ENCODE results near the gene LAMTOR3.

LAMTOR3 gene

GRCh38 chr4:99894161-99894997 is at the start of gene LAMTOR3:
Gene LAMTOR3, minus strand, starts transcription at chr4:99894427. Its CDS starts 464 bp downstream, at chr4:99893963.
- H3K4me1 ChIP-seq (ENCODE audit: control insufficient read depth in 5 of 5, insufficient read depth in 5 of 5, low read length in 5 of 5): peaks cover 5 to 23% (median 21%) of the 10 kb centered on the region in 5 donors
- peak within 1 kb of the TSS; percentile 58 to 96 (median 93) for H3K9ac ChIP-seq (ENCODE audit: low read length in 5 of 5)
- H3K9me3 ChIP-seq (ENCODE audit: control insufficient read depth in 5 of 5, low read length in 5 of 5): no peaks in the 10 kb centered on the region
- no peaks in the 10 kb centered on the region for H3K27me3 ChIP-seq (ENCODE audit: control insufficient read depth in 5 of 5, insufficient read depth in 4 of 5, low read length in 5 of 5)
- H3K36me3 ChIP-seq (ENCODE audit: control insufficient read depth in 5 of 5, insufficient read depth in 5 of 5, low read length in 5 of 5): peaks cover 0 to 14% (median 4%) of the 10 kb centered on the region in 5 donors
- peak within 1 kb of the TSS; percentile 84 for H3K27ac ChIP-seq (ENCODE audit: low read depth, low read length)
- peak within 1 kb of the TSS; percentile 95 to 100 (median 96) for H3K4me3 ChIP-seq (ENCODE audit: low read depth in 1 of 5, low read length in 5 of 5)

GRCh38 chr4:99938243-99938753 is 44.1 kb upstream of the LAMTOR3 start:
- peaks cover 0 to 9% (median 0%) of the 10 kb centered on the region in 5 donors for H3K36me3 ChIP-seq (ENCODE audit: control insufficient read depth in 5 of 5, insufficient read depth in 5 of 5, low read length in 5 of 5)
- H3K27me3 ChIP-seq (ENCODE audit: control insufficient read depth in 5 of 5, insufficient read depth in 4 of 5, low read length in 5 of 5): no peaks in the 10 kb centered on the region
- H3K9ac ChIP-seq (ENCODE audit: low read length in 5 of 5): no peak overlapping the region
- no peak overlapping the region for H3K4me3 ChIP-seq (ENCODE audit: low read depth in 1 of 5, low read length in 5 of 5)
- H3K27ac ChIP-seq (ENCODE audit: low read depth, low read length): no peak overlapping the region
- H3K4me1 ChIP-seq (ENCODE audit: control insufficient read depth in 5 of 5, insufficient read depth in 5 of 5, low read length in 5 of 5): no peaks in the 10 kb centered on the region
- peaks cover 5 to 23% (median 16%) of the 10 kb centered on the region in 5 donors for H3K9me3 ChIP-seq (ENCODE audit: control insufficient read depth in 5 of 5, low read length in 5 of 5)

- Histone ChIP-seq H3K4me3 (ENCODE audit: low read depth in 1 of 5, low read length in 5 of 5) (no peak overlapping the region), H3K27ac (ENCODE audit: low read depth, low read length) (no peak overlapping the region), H3K9ac (ENCODE audit: low read length in 5 of 5) (no peak overlapping the region), H3K9me3 (ENCODE audit: control insufficient read depth in 5 of 5, low read length in 5 of 5) (peaks cover 5 to 25% (median 16%) of the 10 kb centered on the region in 5 donors), H3K36me3 (ENCODE audit: control insufficient read depth in 5 of 5, insufficient read depth in 5 of 5, low read length in 5 of 5) (peaks cover 0 to 9% (median 0%) of the 10 kb centered on the region in 5 donors), H3K4me1 (ENCODE audit: control insufficient read depth in 5 of 5, insufficient read depth in 5 of 5, low read length in 5 of 5) (no peaks in the 10 kb centered on the region), H3K27me3 (ENCODE audit: control insufficient read depth in 5 of 5, insufficient read depth in 4 of 5, low read length in 5 of 5) (no peaks in the 10 kb centered on the region)
Observed at GRCh38 chr4:99934891-99935290, 40.7 kb upstream of the LAMTOR3 start.

GRCh38 chr4:99927566-99927965 is 33.3 kb upstream of the LAMTOR3 start:
- Histone ChIP-seq H3K36me3 (ENCODE audit: control insufficient read depth in 5 of 5, insufficient read depth in 5 of 5, low read length in 5 of 5) (peaks cover 5 to 16% (median 7%) of the 10 kb centered on the region in 5 donors), H3K4me3 (ENCODE audit: low read depth in 1 of 5, low read length in 5 of 5) (no peak overlapping the region), H3K27ac (ENCODE audit: low read depth, low read length) (peak overlapping the region; percentile 13), H3K9me3 (ENCODE audit: control insufficient read depth in 5 of 5, low read length in 5 of 5) (no peaks in the 10 kb centered on the region), H3K27me3 (ENCODE audit: control insufficient read depth in 5 of 5, insufficient read depth in 4 of 5, low read length in 5 of 5) (no peaks in the 10 kb centered on the region), H3K4me1 (ENCODE audit: control insufficient read depth in 5 of 5, insufficient read depth in 5 of 5, low read length in 5 of 5) (peaks cover 0 to 8% (median 0%) of the 10 kb centered on the region in 5 donors), H3K9ac (ENCODE audit: low read length in 5 of 5) (no peak overlapping the region)

GRCh38 chr4:99921174-99921573 is 26.9 kb upstream of the LAMTOR3 start:
- no peaks in the 10 kb centered on the region for H3K27me3 ChIP-seq (ENCODE audit: control insufficient read depth in 5 of 5, insufficient read depth in 4 of 5, low read length in 5 of 5)
- no peak overlapping the region for H3K4me3 ChIP-seq (ENCODE audit: low read depth in 1 of 5, low read length in 5 of 5)
- no peak overlapping the region for H3K27ac ChIP-seq (ENCODE audit: low read depth, low read length)
- peaks cover 0 to 6% (median 0%) of the 10 kb centered on the region in 5 donors for H3K9me3 ChIP-seq (ENCODE audit: control insufficient read depth in 5 of 5, low read length in 5 of 5)
- no peak overlapping the region for H3K9ac ChIP-seq (ENCODE audit: low read length in 5 of 5)
- peaks cover 0 to 4% (median 0%) of the 10 kb centered on the region in 5 donors for H3K4me1 ChIP-seq (ENCODE audit: control insufficient read depth in 5 of 5, insufficient read depth in 5 of 5, low read length in 5 of 5)
- H3K36me3 ChIP-seq (ENCODE audit: control insufficient read depth in 5 of 5, insufficient read depth in 5 of 5, low read length in 5 of 5): peaks cover 13 to 35% (median 21%) of the 10 kb centered on the region in 5 donors

- Histone ChIP-seq H3K9ac (ENCODE audit: low read length in 5 of 5) (no peak overlapping the region), H3K27ac (ENCODE audit: low read depth, low read length) (no peak overlapping the region), H3K9me3 (ENCODE audit: control insufficient read depth in 5 of 5, low read length in 5 of 5) (peaks cover 0 to 6% (median 0%) of the 10 kb centered on the region in 5 donors)
Observed at GRCh38 chr4:99918656-99919055, 24.4 kb upstream of the LAMTOR3 start.

GRCh38 chr4:99917575-99917974 is 23.3 kb upstream of the LAMTOR3 start:
- Histone ChIP-seq H3K27ac (ENCODE audit: low read depth, low read length) (no peak overlapping the region), H3K4me1 (ENCODE audit: control insufficient read depth in 5 of 5, insufficient read depth in 5 of 5, low read length in 5 of 5) (peaks cover 0 to 4% (median 0%) of the 10 kb centered on the region in 5 donors), H3K27me3 (ENCODE audit: control insufficient read depth in 5 of 5, insufficient read depth in 4 of 5, low read length in 5 of 5) (no peaks in the 10 kb centered on the region)

More at GRCh38 chr4:99918656-99919055, 24.4 kb upstream of the LAMTOR3 start:
- Histone ChIP-seq H3K36me3 (ENCODE audit: control insufficient read depth in 5 of 5, insufficient read depth in 5 of 5, low read length in 5 of 5) (peaks cover 11 to 28% (median 20%) of the 10 kb centered on the region in 5 donors), H3K27me3 (ENCODE audit: control insufficient read depth in 5 of 5, insufficient read depth in 4 of 5, low read length in 5 of 5) (no peaks in the 10 kb centered on the region), H3K4me1 (ENCODE audit: control insufficient read depth in 5 of 5, insufficient read depth in 5 of 5, low read length in 5 of 5) (peaks cover 0 to 4% (median 0%) of the 10 kb centered on the region in 5 donors), H3K4me3 (ENCODE audit: low read depth in 1 of 5, low read length in 5 of 5) (no peak overlapping the region)

GRCh38 chr4:99915449-99915848 is 21.2 kb upstream of the LAMTOR3 start:
- no peak overlapping the region for H3K27ac ChIP-seq (ENCODE audit: low read depth, low read length)
- no peak overlapping the region for H3K4me3 ChIP-seq (ENCODE audit: low read depth in 1 of 5, low read length in 5 of 5)
- peaks cover 8 to 18% (median 12%) of the 10 kb centered on the region in 5 donors for H3K36me3 ChIP-seq (ENCODE audit: control insufficient read depth in 5 of 5, insufficient read depth in 5 of 5, low read length in 5 of 5)
- H3K4me1 ChIP-seq (ENCODE audit: control insufficient read depth in 5 of 5, insufficient read depth in 5 of 5, low read length in 5 of 5): no peaks in the 10 kb centered on the region
- no peaks in the 10 kb centered on the region for H3K27me3 ChIP-seq (ENCODE audit: control insufficient read depth in 5 of 5, insufficient read depth in 4 of 5, low read length in 5 of 5)
- no peak overlapping the region for H3K9ac ChIP-seq (ENCODE audit: low read length in 5 of 5)
- peaks cover 0 to 6% (median 0%) of the 10 kb centered on the region in 5 donors for H3K9me3 ChIP-seq (ENCODE audit: control insufficient read depth in 5 of 5, low read length in 5 of 5)

More at GRCh38 chr4:99917575-99917974, 23.3 kb upstream of the LAMTOR3 start:
- peaks cover 0 to 6% (median 0%) of the 10 kb centered on the region in 5 donors for H3K9me3 ChIP-seq (ENCODE audit: control insufficient read depth in 5 of 5, low read length in 5 of 5)
- no peak overlapping the region for H3K4me3 ChIP-seq (ENCODE audit: low read depth in 1 of 5, low read length in 5 of 5)
- H3K9ac ChIP-seq (ENCODE audit: low read length in 5 of 5): no peak overlapping the region
- peaks cover 11 to 19% (median 16%) of the 10 kb centered on the region in 5 donors for H3K36me3 ChIP-seq (ENCODE audit: control insufficient read depth in 5 of 5, insufficient read depth in 5 of 5, low read length in 5 of 5)

- Histone ChIP-seq H3K4me1 (ENCODE audit: control insufficient read depth in 5 of 5, insufficient read depth in 5 of 5, low read length in 5 of 5) (peaks cover 5 to 23% (median 21%) of the 10 kb centered on the region in 5 donors), H3K27me3 (ENCODE audit: control insufficient read depth in 5 of 5, insufficient read depth in 4 of 5, low read length in 5 of 5) (no peaks in the 10 kb centered on the region), H3K9me3 (ENCODE audit: control insufficient read depth in 5 of 5, low read length in 5 of 5) (no peaks in the 10 kb centered on the region), H3K4me3 (ENCODE audit: low read depth in 1 of 5, low read length in 5 of 5) (peak overlapping the region; percentile 74 to 98 (median 89)), H3K27ac (ENCODE audit: low read depth, low read length) (peak overlapping the region; percentile 55), H3K9ac (ENCODE audit: low read length in 5 of 5) (peak overlapping the region in 3 of 5 donors; percentile 58 to 79 (median 60)), H3K36me3 (ENCODE audit: control insufficient read depth in 5 of 5, insufficient read depth in 5 of 5, low read length in 5 of 5) (peaks cover 0 to 11% (median 3%) of the 10 kb centered on the region in 5 donors)
Observed at GRCh38 chr4:99894998-99895397, 771 bp upstream of the LAMTOR3 start.

- H3K27me3 ChIP-seq (ENCODE audit: control insufficient read depth in 5 of 5, insufficient read depth in 4 of 5, low read length in 5 of 5): no peaks in the 10 kb centered on the region
- H3K9ac ChIP-seq (ENCODE audit: low read length in 5 of 5): peak overlapping the region; percentile 58 to 96 (median 93)
- H3K4me1 ChIP-seq (ENCODE audit: control insufficient read depth in 5 of 5, insufficient read depth in 5 of 5, low read length in 5 of 5): peaks cover 5 to 23% (median 21%) of the 10 kb centered on the region in 5 donors
- peaks cover 0 to 13% (median 9%) of the 10 kb centered on the region in 5 donors for H3K36me3 ChIP-seq (ENCODE audit: control insufficient read depth in 5 of 5, insufficient read depth in 5 of 5, low read length in 5 of 5)
- no peaks in the 10 kb centered on the region for H3K9me3 ChIP-seq (ENCODE audit: control insufficient read depth in 5 of 5, low read length in 5 of 5)
- peak overlapping the region; percentile 84 for H3K27ac ChIP-seq (ENCODE audit: low read depth, low read length)
- H3K4me3 ChIP-seq (ENCODE audit: low read depth in 1 of 5, low read length in 5 of 5): peak overlapping the region; percentile 95 to 100 (median 96)
Observed at GRCh38 chr4:99893839-99894160, 427 bp downstream of the LAMTOR3 start.
